SH-SY5Y (cell line): ENCODE data around the gene DDX6.

ENCODE experiments used
- GATA2 ChIP-seq: IDR thresholded peaks from 2 replicates; pipeline ENCODE4 v1.6.1; 2011; ENCODE audit warnings: mild to moderate bottlenecking, low read depth, low read length
- GATA3 ChIP-seq: IDR thresholded peaks from 2 replicates; pipeline ENCODE4 v1.6.1; 2011; ENCODE audit warnings: low read depth, mild to moderate bottlenecking, low read length, moderate library complexity

- TF ChIP-seq GATA2 (no peak), GATA3 (no peak)
Measured at GRCh38 chr11:118771547-118772288, 19.2 kb downstream of the DDX6 start.
